HepG2 (cell line): ENCODE data around the gene ADAD1.

Experiments
- MAFK ChIP-seq, 2 experiments: IDR thresholded peaks in 1 of 2; conservative IDR thresholded peaks in 1 of 2; 2 replicates each; pipeline ENCODE4 v1.6.1; 2011; ENCODE audit warnings: improper control_type of control experiment in 2 of 2, low read length in 2 of 2
- SOX6 ChIP-seq, 2 experiments: fragments of 450-650 bp in 1 of 2; sonication (generic) in 1 of 2; formaldehyde crosslinking in 1 of 2; IDR thresholded peaks; 2 replicates each; pipeline versions ENCODE4 v1.4.0 to v1.6.1; 2017 to 2020; ENCODE audit warnings: antibody characterized with exemption in 1 of 2, mild to moderate bottlenecking in 1 of 2, missing genetic modification reagents in 1 of 2
- ZNF563 ChIP-seq: sonication (generic); formaldehyde crosslinking; IDR thresholded peaks from 2 replicates; pipeline ENCODE4 v1.8.0; 2022; ENCODE audit warnings: mild to moderate bottlenecking, moderate library complexity, missing genetic modification reagents
- TF ChIP-seq, protein P1 (sequence below): sonication (generic); formaldehyde crosslinking; IDR thresholded peaks from 2 replicates; pipeline ENCODE4 v1.5.0; 2020; ENCODE audit warnings: mild to moderate bottlenecking, missing genetic modification reagents, borderline replicate concordance
- TF ChIP-seq, protein P2 (sequence below): sonication (generic); formaldehyde crosslinking; IDR thresholded peaks from 2 replicates; pipeline ENCODE4 v1.5.0; 2020; ENCODE audit warnings: mild to moderate bottlenecking, missing genetic modification reagents, moderate library complexity

DNA sequence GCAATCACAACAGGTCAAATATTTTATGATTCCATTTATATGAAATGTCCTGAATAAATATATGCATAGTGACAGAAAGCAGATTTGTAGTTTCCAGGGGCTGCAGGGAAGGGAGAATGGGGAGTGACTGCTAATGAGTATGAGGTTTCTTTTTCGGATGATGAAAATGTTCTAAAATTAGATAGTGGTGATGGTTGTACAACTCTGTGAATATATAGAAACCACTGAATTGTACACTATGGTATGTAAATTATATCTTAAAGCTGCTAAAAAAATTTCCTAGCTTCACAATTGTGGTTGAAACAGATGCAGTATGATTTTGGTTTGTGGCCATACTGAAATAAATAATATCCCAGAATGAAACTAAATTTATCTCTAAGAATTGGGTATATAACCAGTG, 90.6 kb downstream of the ADAD1 start:
- TF ChIP-seq, protein P1, sequence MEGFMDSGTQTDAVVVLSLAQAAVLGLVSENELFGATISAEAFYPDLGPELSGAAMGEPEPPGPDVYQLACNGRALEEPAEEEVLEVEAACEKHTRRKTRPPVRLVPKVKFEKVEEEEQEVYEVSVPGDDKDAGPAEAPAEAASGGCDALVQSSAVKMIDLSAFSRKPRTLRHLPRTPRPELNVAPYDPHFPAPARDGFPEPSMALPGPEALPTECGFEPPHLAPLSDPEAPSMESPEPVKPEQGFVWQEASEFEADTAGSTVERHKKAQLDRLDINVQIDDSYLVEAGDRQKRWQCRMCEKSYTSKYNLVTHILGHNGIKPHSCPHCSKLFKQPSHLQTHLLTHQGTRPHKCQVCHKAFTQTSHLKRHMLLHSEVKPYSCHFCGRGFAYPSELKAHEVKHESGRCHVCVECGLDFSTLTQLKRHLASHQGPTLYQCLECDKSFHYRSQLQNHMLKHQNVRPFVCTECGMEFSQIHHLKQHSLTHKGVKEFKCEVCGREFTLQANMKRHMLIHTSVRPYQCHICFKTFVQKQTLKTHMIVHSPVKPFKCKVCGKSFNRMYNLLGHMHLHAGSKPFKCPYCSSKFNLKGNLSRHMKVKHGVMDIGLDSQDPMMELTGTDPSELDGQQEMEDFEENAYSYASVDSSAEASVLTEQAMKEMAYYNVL (CRISPR knock-in tag), result no peak
- TF ChIP-seq SOX6 (IDR thresholded peaks at IDR 0.05) (no peak), SOX6 (CRISPR knock-in tag; IDR thresholded peaks at IDR 0.05) (no peak), ZNF563 (CRISPR knock-in tag) (no peak), MAFK (conservative IDR thresholded peaks at IDR 0.05 in 1 of 2, IDR thresholded peaks at IDR 0.05 in 1 of 2; ENCODE audit: low read length in 2 of 2) (no peak)
- TF ChIP-seq, protein P2, sequence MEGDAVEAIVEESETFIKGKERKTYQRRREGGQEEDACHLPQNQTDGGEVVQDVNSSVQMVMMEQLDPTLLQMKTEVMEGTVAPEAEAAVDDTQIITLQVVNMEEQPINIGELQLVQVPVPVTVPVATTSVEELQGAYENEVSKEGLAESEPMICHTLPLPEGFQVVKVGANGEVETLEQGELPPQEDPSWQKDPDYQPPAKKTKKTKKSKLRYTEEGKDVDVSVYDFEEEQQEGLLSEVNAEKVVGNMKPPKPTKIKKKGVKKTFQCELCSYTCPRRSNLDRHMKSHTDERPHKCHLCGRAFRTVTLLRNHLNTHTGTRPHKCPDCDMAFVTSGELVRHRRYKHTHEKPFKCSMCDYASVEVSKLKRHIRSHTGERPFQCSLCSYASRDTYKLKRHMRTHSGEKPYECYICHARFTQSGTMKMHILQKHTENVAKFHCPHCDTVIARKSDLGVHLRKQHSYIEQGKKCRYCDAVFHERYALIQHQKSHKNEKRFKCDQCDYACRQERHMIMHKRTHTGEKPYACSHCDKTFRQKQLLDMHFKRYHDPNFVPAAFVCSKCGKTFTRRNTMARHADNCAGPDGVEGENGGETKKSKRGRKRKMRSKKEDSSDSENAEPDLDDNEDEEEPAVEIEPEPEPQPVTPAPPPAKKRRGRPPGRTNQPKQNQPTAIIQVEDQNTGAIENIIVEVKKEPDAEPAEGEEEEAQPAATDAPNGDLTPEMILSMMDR (CRISPR knock-in tag), result no peak
